GM13976 (cell line): ENCODE results near the gene CFAP46.

Source experiments
- DNase-seq: peaks from one replicate; pipeline ENCODE4 v3.0.0; 2012; ENCODE audit warnings: low spot score
- in situ Hi-C: fragments of 300-500 bp; cut with MboI; formaldehyde crosslinking; loops from one replicate; pipeline ENCODE4 v1.12.0; 2022; ENCODE audit warnings: low sequenced_read_pairs, mixed read lengths, inconsistent platforms; ENCODE audit not compliant: unreplicated experiment
- TF ChIP-seq, protein P1 (sequence below): IDR thresholded peaks from 2 replicates; pipeline ENCODE4 v1.5.1; 2012; ENCODE audit warnings: borderline replicate concordance, mild to moderate bottlenecking; ENCODE audit not compliant: insufficient read depth; ENCODE audit errors: extremely low read depth, missing control alignments, control extremely low read depth

Gene CFAP46

DNA sequence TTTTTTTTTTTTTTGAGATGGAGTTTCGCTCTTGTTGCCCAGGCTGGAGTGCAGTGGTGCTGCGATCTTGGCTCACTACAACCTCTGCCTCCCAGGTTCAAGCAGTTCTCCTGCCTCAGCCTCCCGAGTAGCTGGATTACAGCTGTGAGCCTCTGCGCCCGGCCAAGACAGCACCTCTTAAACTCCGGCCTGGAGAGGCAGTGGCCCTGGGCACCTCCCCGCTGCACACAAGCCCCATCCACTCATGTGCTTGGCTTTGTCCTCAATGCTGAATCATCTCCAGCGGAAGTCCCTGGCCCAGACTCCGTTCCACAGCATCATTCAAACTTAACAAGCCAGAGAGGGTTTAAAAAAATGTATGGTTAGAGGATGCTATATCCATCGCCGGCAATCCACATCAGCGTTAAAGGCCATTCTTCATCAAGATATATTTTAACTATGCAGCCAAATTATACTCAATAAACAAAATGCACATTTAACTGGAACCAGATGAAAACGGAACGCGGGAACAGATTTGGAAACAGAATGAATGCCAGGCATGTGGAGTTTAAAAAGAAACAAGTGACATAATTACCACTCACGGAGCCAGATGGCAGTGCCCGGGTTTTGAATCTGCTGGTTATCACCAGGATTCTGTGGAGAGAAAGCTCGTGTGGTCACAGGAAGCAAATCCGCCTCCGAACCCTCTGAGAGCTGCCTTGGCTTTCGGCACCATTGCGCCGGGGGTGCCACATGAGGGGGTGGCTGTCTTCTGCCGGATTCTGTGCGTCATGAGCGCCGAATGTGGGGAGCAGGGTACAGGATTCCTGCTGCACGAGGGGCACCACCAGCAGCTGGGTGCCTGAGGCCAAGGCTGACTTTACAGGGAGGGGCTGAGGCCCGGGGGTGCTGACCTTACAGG is 45.6 kb upstream of the CFAP46 start:
- DNase-seq: no peak
- TF ChIP-seq, protein P1, sequence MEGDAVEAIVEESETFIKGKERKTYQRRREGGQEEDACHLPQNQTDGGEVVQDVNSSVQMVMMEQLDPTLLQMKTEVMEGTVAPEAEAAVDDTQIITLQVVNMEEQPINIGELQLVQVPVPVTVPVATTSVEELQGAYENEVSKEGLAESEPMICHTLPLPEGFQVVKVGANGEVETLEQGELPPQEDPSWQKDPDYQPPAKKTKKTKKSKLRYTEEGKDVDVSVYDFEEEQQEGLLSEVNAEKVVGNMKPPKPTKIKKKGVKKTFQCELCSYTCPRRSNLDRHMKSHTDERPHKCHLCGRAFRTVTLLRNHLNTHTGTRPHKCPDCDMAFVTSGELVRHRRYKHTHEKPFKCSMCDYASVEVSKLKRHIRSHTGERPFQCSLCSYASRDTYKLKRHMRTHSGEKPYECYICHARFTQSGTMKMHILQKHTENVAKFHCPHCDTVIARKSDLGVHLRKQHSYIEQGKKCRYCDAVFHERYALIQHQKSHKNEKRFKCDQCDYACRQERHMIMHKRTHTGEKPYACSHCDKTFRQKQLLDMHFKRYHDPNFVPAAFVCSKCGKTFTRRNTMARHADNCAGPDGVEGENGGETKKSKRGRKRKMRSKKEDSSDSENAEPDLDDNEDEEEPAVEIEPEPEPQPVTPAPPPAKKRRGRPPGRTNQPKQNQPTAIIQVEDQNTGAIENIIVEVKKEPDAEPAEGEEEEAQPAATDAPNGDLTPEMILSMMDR: no peak
- in situ Hi-C loops: no loop called here

GRCh38 chr10:132986978-132987377 is 44.6 kb upstream of the CFAP46 start:
- TF ChIP-seq, protein P1: no peak
- in situ Hi-C loops: no loop called here

DNA sequence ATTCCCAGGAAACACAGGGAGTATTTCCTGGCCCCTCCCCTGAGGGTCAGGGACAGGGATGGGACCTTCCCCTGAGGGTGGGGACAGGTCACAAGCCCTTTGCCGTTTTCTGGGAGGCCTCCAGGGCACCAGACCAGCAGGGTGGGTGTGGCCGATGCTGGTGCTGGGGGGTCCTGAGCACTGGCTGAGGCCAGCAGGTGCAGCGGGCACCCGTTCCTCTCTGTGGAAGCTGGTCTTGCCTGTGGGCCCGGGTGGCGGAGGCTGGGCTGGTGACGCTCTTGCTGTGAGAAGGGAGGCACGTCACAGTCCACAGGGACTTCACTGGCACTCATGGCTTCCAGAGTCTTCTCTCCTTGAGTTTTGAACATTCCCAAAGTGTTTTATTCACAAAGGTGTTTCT is 44.2 kb upstream of the CFAP46 start:
- DNase-seq: no peak
- in situ Hi-C loops: no loop called here
- TF ChIP-seq, protein P1: no peak

More at GRCh38 chr10:132986978-132987377, 44.6 kb upstream of the CFAP46 start:
- no peak for DNase-seq

DNA sequence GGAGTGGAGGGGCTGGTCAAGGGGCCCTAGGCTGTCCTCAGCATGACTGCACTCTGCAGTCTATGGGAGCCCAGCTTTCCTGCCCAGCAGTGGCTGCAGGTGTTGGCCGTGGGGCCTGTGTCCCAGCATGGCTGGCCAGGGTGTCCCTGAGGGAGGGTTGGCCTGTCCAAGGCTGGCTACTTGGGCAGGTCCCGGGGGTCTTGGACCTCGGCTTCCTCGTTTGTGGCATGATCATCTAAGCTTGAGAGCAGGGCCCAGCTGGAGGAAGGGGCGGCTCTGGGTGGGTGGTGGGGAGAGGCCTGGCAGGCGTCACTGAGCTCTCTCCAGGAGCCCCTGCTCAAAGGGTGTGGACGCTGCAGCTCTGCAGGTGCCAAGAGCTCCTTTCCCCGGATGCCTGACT is 43.7 kb upstream of the CFAP46 start:
- TF ChIP-seq, protein P1: no peak
- in situ Hi-C loops: no loop called here
- DNase-seq: no peak

DNA sequence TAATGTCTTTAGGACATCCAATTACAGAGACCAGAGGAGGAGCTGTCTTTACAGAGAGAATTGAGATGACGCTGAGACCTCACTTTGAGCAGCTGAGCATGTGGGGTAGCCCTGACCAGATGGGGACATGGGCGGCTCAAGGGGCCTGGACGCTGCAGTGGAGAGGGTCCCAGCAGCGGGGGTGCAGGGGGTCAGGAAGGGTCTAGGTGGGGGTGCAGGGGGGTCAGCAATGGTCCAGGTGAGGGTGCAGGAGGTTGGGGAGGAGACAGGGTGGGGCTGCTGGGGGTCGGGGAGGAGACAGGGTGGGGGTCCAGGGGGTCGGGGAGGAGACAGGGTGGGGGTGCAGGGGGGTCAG is 43.2 kb upstream of the CFAP46 start:
- in situ Hi-C loops: no loop called here
- DNase-seq: no peak
- TF ChIP-seq, protein P1: no peak

DNA sequence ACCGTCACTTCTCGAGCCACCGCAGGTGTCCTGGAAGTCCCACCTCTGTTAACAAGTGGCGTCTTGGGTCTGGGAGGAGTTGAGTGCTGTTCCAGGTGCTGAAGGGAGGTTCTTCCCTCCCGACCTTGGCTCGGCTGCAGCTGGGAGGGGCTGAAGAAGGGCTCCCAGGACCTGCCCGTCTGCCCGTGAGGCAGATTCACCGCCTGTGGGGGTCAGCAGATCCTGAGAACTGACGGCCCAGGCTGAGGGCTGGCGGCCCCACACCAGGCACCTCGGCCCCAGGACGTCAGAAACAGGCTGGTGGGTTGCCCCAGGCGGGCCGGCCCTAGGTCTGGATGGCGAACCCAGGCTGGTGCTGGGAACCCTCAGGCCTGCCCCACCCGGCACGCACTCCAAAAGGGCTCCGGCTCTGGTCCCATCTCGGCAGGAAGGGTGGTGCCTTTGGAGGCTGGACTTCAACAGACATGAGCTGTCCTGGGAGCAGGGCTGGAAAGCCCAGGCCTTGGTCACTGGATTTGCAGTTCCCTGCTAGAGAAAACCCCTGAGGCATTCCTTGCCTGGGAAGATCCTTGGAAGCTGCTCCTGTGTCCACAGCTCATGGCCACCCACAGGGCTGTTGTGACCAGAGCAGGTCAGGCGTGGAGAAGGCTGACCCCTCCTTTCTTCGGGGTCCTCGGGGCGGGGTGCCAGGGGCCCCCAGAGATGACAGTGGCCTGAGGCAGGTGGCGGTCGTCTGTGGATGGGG is 42.6 kb upstream of the CFAP46 start:
- DNase-seq: no peak
- TF ChIP-seq, protein P1: no peak
- in situ Hi-C loops: no loop called here
